K562 (cell line): ENCODE data around the gene COA3. TPM values are rescaled to one million over a fixed set of nuclear protein-coding genes. Genes with fewer than 3 reads are reported as not detected.

ENCODE experiments used
- HMBOX1 ChIP-seq: sonication (generic); IDR thresholded peaks from 2 replicates; pipeline ENCODE4 v1.6.1; 2016
- MTA1 ChIP-seq: fragments of 450-650 bp; IDR thresholded peaks from 2 replicates; pipeline ENCODE4 v1.6.1; 2017; ENCODE audit warnings: borderline replicate concordance
- NFIX ChIP-seq: fragments of 250-450 bp; sonication (Bioruptor Pico); IDR thresholded peaks from 2 replicates; pipeline ENCODE4 v1.4.0; 2020; ENCODE audit warnings: low read depth, mild to moderate bottlenecking, moderate library complexity
- PBX2 ChIP-seq, 2 experiments: IDR thresholded peaks in 1 of 2; conservative IDR thresholded peaks in 1 of 2; 2 replicates each; pipeline ENCODE4 v1.6.1; 2016; ENCODE audit warnings: low read depth in 2 of 2, mild to moderate bottlenecking in 1 of 2, missing compliant biosample characterization in 1 of 2, missing genetic modification characterization in 1 of 2, moderate library complexity in 1 of 2
- SRSF9 ChIP-seq: fragments of 200-400 bp; formaldehyde crosslinking; IDR thresholded peaks from 2 replicates; pipeline ENCODE4 v1.6.1; 2017; ENCODE audit warnings: low read depth, low read length, borderline replicate concordance
- TBL1XR1 ChIP-seq, 2 experiments: IDR thresholded peaks; 2 replicates each; pipeline ENCODE4 v1.6.1; 2012; ENCODE audit warnings: improper control_type of control experiment in 2 of 2, low read length in 2 of 2, mild to moderate bottlenecking in 1 of 2
- ZBTB11 ChIP-seq, 3 experiments: fragments of 200-800 bp in 1 of 3; fragments of 250-450 bp in 1 of 3; fragments of 450-650 bp in 1 of 3; sonication (Bioruptor Pico) in 1 of 3; sonication (Bioruptor generic) in 1 of 3; formaldehyde crosslinking in 1 of 3; IDR thresholded peaks; 2 replicates each; pipeline versions ENCODE4 v1.6.1 to v1.8.0; 2016 to 2022; ENCODE audit warnings: mild to moderate bottlenecking in 2 of 3, missing genetic modification characterization in 2 of 3, missing compliant biosample characterization in 1 of 3, moderate library complexity in 1 of 3
- ZNF318 ChIP-seq, 2 experiments: fragments of 450-650 bp; IDR thresholded peaks; 2 replicates each; pipeline ENCODE4 v1.6.1; 2016; ENCODE audit warnings: mild to moderate bottlenecking in 2 of 2, borderline replicate concordance in 1 of 2, low read depth in 1 of 2, moderate library complexity in 1 of 2
- polyA plus RNA-seq, 8 experiments: library from polyadenylated mRNA; depleted of rRNA in 4 of 8; stranded (reverse) in 5 of 8; unstranded in 3 of 8; fragments of >200 nt; fragmentation: Nextera tagmentation in 2 of 8; fragmentation: Illumina TruSeq in 1 of 8; extraction: Ambion mirVana in 2 of 8; extraction: Trizol in 1 of 8; gene quantifications; 2 replicates each; pipeline versions ENCODE4 v1.2.1 to v1.2.3, GENCODE V29; 2011 to 2014; ENCODE audit warnings: inconsistent platforms in 1 of 8, missing spikeins in 1 of 8
- total RNA-seq, 7 experiments: library from RNA; depleted of rRNA in 6 of 7; stranded (reverse); fragments of >200 nt in 6 of 7; fragmentation: Illumina TruSeq in 2 of 7; extraction: Trizol in 2 of 7; gene quantifications; 2 replicates each; pipeline versions ENCODE4 v1.2.1 to v1.2.3, GENCODE V29; 2011 to 2021; ENCODE audit warnings: low replicate concordance in 1 of 7

The COA3 gene
- total and polyA plus RNA-seq, 9 of the 15 experiments (the other 6 are each of a cell fraction or from before 2014, with no cell fraction given) = 49.6 to 153 (median 61.4) TPM

GRCh38 chr17:42775534-42776098, 22.9 kb downstream of the COA3 start (continued):
- TF ChIP-seq ZBTB11 (CRISPR knock-in tag; IDR thresholded peaks at IDR 0.05) = peak in 1 of 3 experiments; percentile 89; a peak in 2 of 6 replicates
- no peak; a peak in 1 of 4 replicates for TF ChIP-seq ZNF318 (IDR thresholded peaks at IDR 0.05; ENCODE audit: borderline replicate concordance in 1 of 2, low read depth in 1 of 2)
- TF ChIP-seq PBX2 (CRISPR knock-in tag; IDR thresholded peaks at IDR 0.05; ENCODE audit: low read depth) = no peak
- TF ChIP-seq PBX2 (tag; conservative IDR thresholded peaks at IDR 0.05; ENCODE audit: low read depth) = 0 out of 2 replicates have a peak, but pooled peaks have one; percentile 15
- TF ChIP-seq HMBOX1 = no peak
- no peak for TF ChIP-seq NFIX (CRISPR knock-in tag)
- TF ChIP-seq TBL1XR1 (IDR thresholded peaks at IDR 0.05; ENCODE audit: low read length in 2 of 2) = peak in 1 of 2 experiments; percentile 64; a peak in 2 of 4 replicates
- no peak for TF ChIP-seq SRSF9
- peak; percentile 48; the same call in 1 of the 2 replicates for TF ChIP-seq MTA1
